ENCODE results near the gene R3HDM2. TPM values are rescaled to one million over a fixed set of nuclear protein-coding genes. Genes with fewer than 3 reads are reported as not detected.

Gene R3HDM2
- total and polyA plus RNA-seq, 2 of the 13 experiments (the other 11 are each of a cell fraction or from before 2014, with no cell fraction given), result 11.1 to 23.5 TPM

DNA sequence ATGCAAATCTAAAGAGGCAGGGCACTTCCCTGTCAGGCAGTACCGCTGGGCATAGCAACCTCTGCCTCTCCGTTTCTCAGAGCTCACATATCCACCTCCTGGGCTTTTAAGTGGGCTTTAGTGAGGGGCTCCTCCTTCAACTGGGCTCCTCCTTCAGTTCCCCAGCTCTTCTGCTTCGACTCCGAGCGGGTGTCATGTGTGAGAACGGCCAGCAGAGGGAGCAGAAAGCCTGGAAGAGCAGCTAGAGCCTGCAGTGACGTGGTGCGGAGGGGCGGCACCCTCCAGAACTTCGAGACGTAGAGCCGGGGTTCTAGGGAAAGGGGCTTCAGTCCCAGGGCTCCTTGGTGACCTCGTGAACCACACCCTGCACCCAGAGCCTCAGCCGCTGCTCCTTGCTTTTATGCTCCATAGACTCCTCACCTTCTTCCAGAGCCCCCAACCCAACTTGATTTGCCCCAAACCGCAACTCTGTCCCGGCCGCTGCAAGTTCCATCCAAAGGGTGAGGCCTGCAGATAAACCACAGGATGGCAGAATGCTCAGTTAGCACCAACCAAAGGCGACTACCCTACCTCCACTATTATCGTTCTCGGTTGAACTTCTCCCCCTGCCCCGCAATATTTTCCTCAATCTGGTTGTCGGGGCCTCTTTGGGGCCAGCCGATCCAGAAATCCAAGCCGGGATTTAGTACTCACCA, 28.4 kb upstream of the R3HDM2 start (continued):
- TF ChIP-seq CBX1 (IDR thresholded peaks at IDR 0.05; ENCODE audit: low read depth) (peak; percentile 22), ARNT (IDR thresholded peaks at IDR 0.05) (no peak), ZNF383 (CRISPR knock-in tag; IDR thresholded peaks at IDR 0.05; ENCODE audit: borderline replicate concordance) (no peak), ZSCAN31 (CRISPR knock-in tag; IDR thresholded peaks at IDR 0.05; ENCODE audit: low read depth) (no peak), KAT8 (CRISPR knock-in tag; IDR thresholded peaks at IDR 0.05) (no peak), ZNF460 (CRISPR knock-in tag; IDR thresholded peaks at IDR 0.05; ENCODE audit: borderline replicate concordance) (no peak), ZNF589 (CRISPR knock-in tag; conservative IDR thresholded peaks at IDR 0.05) (no peak), SRY (CRISPR knock-in tag; IDR thresholded peaks at IDR 0.05) (no peak), AKAP8 (CRISPR knock-in tag; IDR thresholded peaks at IDR 0.05) (no peak), RFX1 (IDR thresholded peaks at IDR 0.05) (no peak), SAP130 (CRISPR knock-in tag; IDR thresholded peaks at IDR 0.05; ENCODE audit: low read depth) (peak; percentile 52), PCBP1 (IDR thresholded peaks at IDR 0.05; ENCODE audit: borderline replicate concordance, low read depth, low read length) (no peak), NCOR1 (IDR thresholded peaks at IDR 0.05; ENCODE audit: borderline replicate concordance, low read length) (no peak), NKX3-1 (CRISPR knock-in tag; IDR thresholded peaks at IDR 0.05) (no peak), KDM5B (CRISPR knock-in tag; IDR thresholded peaks at IDR 0.05; ENCODE audit: borderline replicate concordance) (0 out of 2 replicates have a peak, but pooled peaks have one; percentile 41)
- TF ChIP-seq, protein P1, sequence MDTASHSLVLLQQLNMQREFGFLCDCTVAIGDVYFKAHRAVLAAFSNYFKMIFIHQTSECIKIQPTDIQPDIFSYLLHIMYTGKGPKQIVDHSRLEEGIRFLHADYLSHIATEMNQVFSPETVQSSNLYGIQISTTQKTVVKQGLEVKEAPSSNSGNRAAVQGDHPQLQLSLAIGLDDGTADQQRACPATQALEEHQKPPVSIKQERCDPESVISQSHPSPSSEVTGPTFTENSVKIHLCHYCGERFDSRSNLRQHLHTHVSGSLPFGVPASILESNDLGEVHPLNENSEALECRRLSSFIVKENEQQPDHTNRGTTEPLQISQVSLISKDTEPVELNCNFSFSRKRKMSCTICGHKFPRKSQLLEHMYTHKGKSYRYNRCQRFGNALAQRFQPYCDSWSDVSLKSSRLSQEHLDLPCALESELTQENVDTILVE (CRISPR knock-in tag; IDR thresholded peaks at IDR 0.05), result no peak
- TF ChIP-seq, protein P2, sequence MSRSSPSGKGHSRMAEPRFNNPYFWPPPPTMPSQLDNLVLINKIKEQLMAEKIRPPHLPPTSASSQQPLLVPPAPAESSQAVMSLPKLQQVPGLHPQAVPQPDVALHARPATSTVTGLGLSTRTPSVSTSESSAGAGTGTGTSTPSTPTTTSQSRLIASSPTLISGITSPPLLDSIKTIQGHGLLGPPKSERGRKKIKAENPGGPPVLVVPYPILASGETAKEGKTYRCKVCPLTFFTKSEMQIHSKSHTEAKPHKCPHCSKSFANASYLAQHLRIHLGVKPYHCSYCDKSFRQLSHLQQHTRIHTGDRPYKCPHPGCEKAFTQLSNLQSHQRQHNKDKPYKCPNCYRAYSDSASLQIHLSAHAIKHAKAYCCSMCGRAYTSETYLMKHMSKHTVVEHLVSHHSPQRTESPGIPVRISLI (CRISPR knock-in tag; IDR thresholded peaks at IDR 0.05; ENCODE audit: borderline replicate concordance), result 0 out of 2 replicates have a peak, but pooled peaks have one; percentile 26
- TF ChIP-seq, protein P3, sequence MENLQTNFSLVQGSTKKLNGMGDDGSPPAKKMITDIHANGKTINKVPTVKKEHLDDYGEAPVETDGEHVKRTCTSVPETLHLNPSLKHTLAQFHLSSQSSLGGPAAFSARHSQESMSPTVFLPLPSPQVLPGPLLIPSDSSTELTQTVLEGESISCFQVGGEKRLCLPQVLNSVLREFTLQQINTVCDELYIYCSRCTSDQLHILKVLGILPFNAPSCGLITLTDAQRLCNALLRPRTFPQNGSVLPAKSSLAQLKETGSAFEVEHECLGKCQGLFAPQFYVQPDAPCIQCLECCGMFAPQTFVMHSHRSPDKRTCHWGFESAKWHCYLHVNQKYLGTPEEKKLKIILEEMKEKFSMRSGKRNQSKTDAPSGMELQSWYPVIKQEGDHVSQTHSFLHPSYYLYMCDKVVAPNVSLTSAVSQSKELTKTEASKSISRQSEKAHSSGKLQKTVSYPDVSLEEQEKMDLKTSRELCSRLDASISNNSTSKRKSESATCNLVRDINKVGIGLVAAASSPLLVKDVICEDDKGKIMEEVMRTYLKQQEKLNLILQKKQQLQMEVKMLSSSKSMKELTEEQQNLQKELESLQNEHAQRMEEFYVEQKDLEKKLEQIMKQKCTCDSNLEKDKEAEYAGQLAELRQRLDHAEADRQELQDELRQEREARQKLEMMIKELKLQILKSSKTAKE (CRISPR knock-in tag; IDR thresholded peaks at IDR 0.05; ENCODE audit: borderline replicate concordance), result no peak
